BLaER1 (cell line): ENCODE results near the gene CPN2.

Source experiments
- H3K27ac ChIP-seq: shearing (Covaris generic); formaldehyde crosslinking; 2 replicates; pipeline ENCODE4 v1.8.1; 2022
- H3K27me3 ChIP-seq: shearing (Covaris generic); formaldehyde crosslinking; 2 replicates; pipeline ENCODE4 v1.8.1; 2022
- H3K36me3 ChIP-seq: shearing (Covaris generic); formaldehyde crosslinking; 2 replicates; pipeline ENCODE4 v1.8.1; 2022
- H3K4me1 ChIP-seq: shearing (Covaris generic); formaldehyde crosslinking; 2 replicates; pipeline ENCODE4 v1.8.1; 2022
- H3K4me2 ChIP-seq: shearing (Covaris generic); formaldehyde crosslinking; 2 replicates; pipeline ENCODE4 v1.8.1; 2022
- H3K4me3 ChIP-seq: shearing (Covaris generic); formaldehyde crosslinking; 2 replicates; pipeline ENCODE4 v1.8.1; 2022
- H3K9ac ChIP-seq: shearing (Covaris generic); formaldehyde crosslinking; 2 replicates; pipeline ENCODE4 v1.8.1; 2022
- H3K9me3 ChIP-seq: shearing (Covaris generic); formaldehyde crosslinking; 2 replicates; pipeline ENCODE4 v1.8.1; 2022
- H4K20me1 ChIP-seq: shearing (Covaris generic); formaldehyde crosslinking; 2 replicates; pipeline ENCODE4 v1.8.1; 2022
- Cebpa-rat ChIP-seq: shearing (Covaris generic); IDR thresholded peaks from 2 replicates; pipeline ENCODE4 v1.8.1; 2022

Gene CPN2

GRCh38 chr3:194311000-194311399 is 40.1 kb downstream of the CPN2 start:
- H3K9ac ChIP-seq: no peak overlapping the region
- no peak overlapping the region for H3K4me3 ChIP-seq
- no peak overlapping the region for H3K4me2 ChIP-seq
- no peak for TF ChIP-seq Cebpa-rat
- no peak overlapping the region for H3K27ac ChIP-seq
- no peaks in the 10 kb centered on the region for H3K36me3 ChIP-seq
- no peaks in the 10 kb centered on the region for H3K9me3 ChIP-seq
- peaks cover 68% of the 10 kb centered on the region for H4K20me1 ChIP-seq
- peaks cover 90% of the 10 kb centered on the region for H3K27me3 ChIP-seq
- H3K4me1 ChIP-seq: peaks cover 30% of the 10 kb centered on the region

DNA sequence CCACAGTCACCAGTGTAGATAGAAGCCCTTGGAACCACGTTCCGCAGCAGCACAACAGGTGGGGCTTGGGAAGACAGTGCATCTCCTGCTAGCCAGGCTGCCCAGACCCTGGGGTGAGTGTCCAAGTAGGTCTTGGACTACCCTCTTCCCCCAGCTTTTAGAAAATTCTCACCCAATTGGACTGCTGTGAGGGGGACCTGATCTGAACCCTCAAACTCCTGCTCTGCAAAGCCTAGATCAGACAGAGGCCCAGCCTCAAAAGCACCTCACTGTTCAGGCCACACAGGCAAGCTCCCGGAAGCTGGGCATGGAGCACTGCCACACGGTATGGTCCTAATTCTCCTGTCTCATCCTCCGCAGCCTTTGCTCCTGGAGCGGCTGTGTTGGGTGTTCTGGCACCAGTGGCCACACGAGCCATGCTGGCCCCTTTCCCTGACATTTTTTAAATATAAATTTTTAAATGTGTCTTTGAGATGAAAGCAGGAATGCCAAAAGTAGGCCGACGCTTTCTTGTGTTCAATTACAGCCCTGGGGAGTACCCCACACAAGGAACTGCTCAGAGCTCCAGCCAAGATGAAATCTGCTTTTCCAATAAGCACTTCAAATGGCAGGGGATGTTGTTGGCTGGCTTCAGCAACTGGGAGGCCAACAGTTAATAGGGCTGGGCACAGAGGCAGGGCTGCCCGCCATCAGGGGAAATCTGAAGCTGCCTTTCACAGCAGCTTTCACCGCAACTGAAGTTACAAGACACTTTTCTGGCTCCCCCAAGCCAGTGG is 40.9 kb downstream of the CPN2 start:
- H3K27ac ChIP-seq: no peak overlapping the region
- peaks cover 88% of the 10 kb centered on the region for H3K27me3 ChIP-seq
- no peak for TF ChIP-seq Cebpa-rat
- H3K36me3 ChIP-seq: no peaks in the 10 kb centered on the region
- H4K20me1 ChIP-seq: peaks cover 73% of the 10 kb centered on the region
- H3K4me3 ChIP-seq: no peak overlapping the region
- no peak overlapping the region for H3K9ac ChIP-seq
- no peak overlapping the region for H3K4me2 ChIP-seq
- H3K9me3 ChIP-seq: no peaks in the 10 kb centered on the region
- H3K4me1 ChIP-seq: peaks cover 34% of the 10 kb centered on the region

DNA sequence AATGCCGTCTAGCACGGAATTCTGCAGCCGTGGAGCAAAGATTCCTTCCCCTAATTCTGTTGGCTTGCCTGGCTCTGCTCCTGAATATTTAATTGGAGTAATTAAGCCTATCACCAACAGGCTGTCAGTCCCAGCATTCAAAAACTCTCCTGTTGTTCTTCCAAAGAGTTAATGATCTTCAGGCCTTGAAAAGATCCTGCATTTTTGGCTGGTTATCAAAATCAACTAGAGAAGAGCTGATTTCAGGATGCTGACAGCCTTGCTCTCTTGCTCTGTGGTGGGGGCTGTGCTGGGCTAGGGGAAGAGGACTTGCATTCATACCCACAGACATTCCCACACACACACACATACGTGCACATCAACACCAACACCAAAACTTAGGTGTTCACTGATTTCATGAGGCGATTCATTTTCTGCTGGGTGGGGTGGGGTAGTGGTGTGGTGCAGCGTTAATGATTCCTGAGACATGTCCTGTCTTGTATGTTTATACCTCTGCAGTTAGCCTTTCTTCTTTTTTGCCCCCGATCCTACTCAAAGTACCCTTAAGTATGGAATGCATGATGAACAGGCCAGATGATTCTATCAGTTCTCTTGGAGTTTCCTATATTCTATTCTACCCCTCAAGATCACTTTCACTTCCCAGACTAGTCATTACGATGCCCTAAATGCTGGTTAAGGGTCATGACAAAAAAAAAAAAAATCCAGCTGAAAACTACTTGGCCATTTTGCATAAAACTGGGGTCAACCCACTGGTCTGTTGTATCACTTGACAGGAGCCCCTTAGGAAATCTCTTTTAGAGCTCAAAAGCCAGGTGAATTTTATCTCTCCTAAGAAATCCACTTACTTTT is 42.3 kb downstream of the CPN2 start:
- no peak for TF ChIP-seq Cebpa-rat
- Histone ChIP-seq H3K27ac (no peak overlapping the region), H3K36me3 (no peaks in the 10 kb centered on the region), H3K9ac (no peak overlapping the region), H3K4me3 (no peak overlapping the region), H3K27me3 (peaks cover 87% of the 10 kb centered on the region), H3K9me3 (peaks cover 6% of the 10 kb centered on the region; the same call in 1 of the 2 replicates), H4K20me1 (peaks cover 62% of the 10 kb centered on the region), H3K4me1 (peaks cover 44% of the 10 kb centered on the region), H3K4me2 (no peak overlapping the region)

- Histone ChIP-seq H3K4me2 (peak overlapping the region; percentile 91), H3K27me3 (peaks cover 87% of the 10 kb centered on the region), H3K36me3 (no peaks in the 10 kb centered on the region)
Observed at GRCh38 chr3:194307849-194308248, 43.3 kb downstream of the CPN2 start.

GRCh38 chr3:194306771-194307640 is 44.1 kb downstream of the CPN2 start:
- Histone ChIP-seq H3K4me3 (peak overlapping the region; percentile 1; the same call in 1 of the 2 replicates), H3K9me3 (peaks cover 9% of the 10 kb centered on the region; the same call in 1 of the 2 replicates), H3K27ac (peak overlapping the region; percentile 62)

More at GRCh38 chr3:194307849-194308248, 43.3 kb downstream of the CPN2 start:
- Histone ChIP-seq H3K4me3 (no peak overlapping the region), H4K20me1 (peaks cover 53% of the 10 kb centered on the region), H3K4me1 (peaks cover 45% of the 10 kb centered on the region), H3K9me3 (peaks cover 9% of the 10 kb centered on the region; the same call in 1 of the 2 replicates), H3K27ac (no peak overlapping the region), H3K9ac (no peak overlapping the region)
- no peak for TF ChIP-seq Cebpa-rat

GRCh38 chr3:194306109-194306686 is 44.9 kb downstream of the CPN2 start:
- peak overlapping the region; percentile 1; the same call in 1 of the 2 replicates for H3K4me3 ChIP-seq
- H3K4me2 ChIP-seq: peak overlapping the region; percentile 91
- peak overlapping the region; percentile 30; the same call in 1 of the 2 replicates for H3K9ac ChIP-seq
- H3K27me3 ChIP-seq: peaks cover 86% of the 10 kb centered on the region
- peaks cover 45% of the 10 kb centered on the region for H3K4me1 ChIP-seq
- TF ChIP-seq Cebpa-rat: no peak
- peaks cover 43% of the 10 kb centered on the region for H4K20me1 ChIP-seq
- peak overlapping the region; percentile 67 for H3K27ac ChIP-seq
- H3K9me3 ChIP-seq: peaks cover 9% of the 10 kb centered on the region; the same call in 1 of the 2 replicates
- no peaks in the 10 kb centered on the region for H3K36me3 ChIP-seq

More at GRCh38 chr3:194306771-194307640, 44.1 kb downstream of the CPN2 start:
- Histone ChIP-seq H3K27me3 (peaks cover 86% of the 10 kb centered on the region), H3K36me3 (no peaks in the 10 kb centered on the region), H3K4me2 (peak overlapping the region; percentile 91), H3K4me1 (peaks cover 45% of the 10 kb centered on the region), H4K20me1 (peaks cover 44% of the 10 kb centered on the region), H3K9ac (no peak overlapping the region)
- TF ChIP-seq Cebpa-rat: no peak

DNA sequence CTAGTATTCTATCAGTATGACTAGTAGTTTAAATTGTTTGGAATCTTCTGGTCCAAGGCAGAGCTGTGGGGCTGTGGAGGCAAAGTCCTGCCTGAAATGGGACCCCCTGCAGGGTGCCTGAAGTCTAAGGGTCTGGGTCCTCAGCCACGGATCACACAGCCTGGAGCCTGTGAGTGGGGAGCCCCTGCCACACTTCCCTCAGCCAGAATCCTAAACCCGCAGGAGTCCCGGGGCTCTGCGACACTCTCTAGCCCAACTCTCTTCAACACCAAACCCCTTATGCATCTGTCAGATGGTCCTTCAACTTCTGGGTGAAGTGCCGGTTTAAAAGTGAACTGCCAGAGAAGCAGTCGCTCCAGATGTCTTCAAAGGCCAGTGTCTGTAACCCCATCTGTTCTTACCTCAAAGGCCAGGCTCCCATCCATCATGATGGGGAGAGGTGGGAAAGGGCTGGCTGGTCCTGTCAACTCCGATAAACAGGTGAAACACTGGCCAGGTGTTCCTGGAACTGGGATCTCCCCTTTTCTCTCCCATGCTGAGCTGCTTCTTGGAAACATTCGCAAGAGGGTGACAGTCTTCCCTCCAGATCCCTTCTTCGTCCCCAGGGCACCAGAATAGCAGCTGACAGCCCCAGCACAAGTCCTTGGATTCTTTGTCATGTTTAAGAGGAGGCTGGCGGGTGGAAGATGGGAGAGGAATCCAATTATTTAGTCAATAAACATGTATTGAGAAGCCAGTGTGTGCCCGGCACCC is 45.6 kb downstream of the CPN2 start:
- Histone ChIP-seq H3K4me2 (peak overlapping the region; percentile 91), H3K4me1 (peaks cover 48% of the 10 kb centered on the region), H3K9ac (peak overlapping the region; percentile 30; the same call in 1 of the 2 replicates)

GRCh38 chr3:194304186-194304917 is 46.8 kb downstream of the CPN2 start:
- Histone ChIP-seq H3K4me2 (peak overlapping the region; percentile 91), H3K9me3 (peaks cover 9% of the 10 kb centered on the region; the same call in 1 of the 2 replicates), H3K36me3 (no peaks in the 10 kb centered on the region), H4K20me1 (peaks cover 37% of the 10 kb centered on the region), H3K4me1 (peaks cover 59% of the 10 kb centered on the region), H3K9ac (no peak overlapping the region), H3K4me3 (no peak overlapping the region), H3K27me3 (peaks cover 73% of the 10 kb centered on the region), H3K27ac (no peak overlapping the region)
- peak; percentile 74 for TF ChIP-seq Cebpa-rat

More for the DNA sequence above, 45.6 kb downstream of the CPN2 start:
- Histone ChIP-seq H3K36me3 (no peaks in the 10 kb centered on the region), H3K27me3 (peaks cover 84% of the 10 kb centered on the region), H3K9me3 (peaks cover 9% of the 10 kb centered on the region; the same call in 1 of the 2 replicates), H4K20me1 (peaks cover 45% of the 10 kb centered on the region), H3K27ac (peak overlapping the region; percentile 67), H3K4me3 (no peak overlapping the region)
- TF ChIP-seq Cebpa-rat: no peak
